ENCODE results near the gene KDM3A. TPM values are rescaled to one million over a fixed set of nuclear protein-coding genes. Genes with fewer than 3 reads are reported as not detected.

KDM3A gene
- total RNA-seq, 1 experiment from 2014 or later, result 48.4 TPM

GRCh38 chr2:86454238-86454637 lies 13.1 kb downstream of the KDM3A start:
- in situ Hi-C loops (cut with HindIII; ENCODE audit: low pct_unique_long_range_greater_than_20kb, low sequenced_read_pairs), result no loop called here
- Histone ChIP-seq H3K9me3 (ENCODE audit: control insufficient read depth, insufficient read depth, low read depth, low read length) (no peaks in the 10 kb centered on the region), H3K4me3 (ENCODE audit: low read depth in 2 of 2, low read length in 2 of 2) (no peak overlapping the region), H3K36me3 (ENCODE audit: control insufficient read depth, insufficient read depth, low read length) (peaks cover 37% of the 10 kb centered on the region), H3K27ac (ENCODE audit: low read length) (no peak overlapping the region), H3K4me1 (ENCODE audit: control insufficient read depth, insufficient read depth, low read length) (no peaks in the 10 kb centered on the region), H3K27me3 (ENCODE audit: control insufficient read depth, insufficient read depth, low read length) (no peaks in the 10 kb centered on the region)
- ATAC-seq (no peak), DNase-seq (ENCODE audit: low read depth, low spot score) (no peak)
- TF ChIP-seq TCF7L2 (IDR thresholded peaks at IDR 0.05; ENCODE audit: low read depth, low read length) (no peak), POLR2AphosphoS5 (IDR thresholded peaks at IDR 0.05; ENCODE audit: low read depth, low read length) (no peak), SIN3A (IDR thresholded peaks at IDR 0.05; ENCODE audit: borderline replicate concordance, insufficient read depth, low read depth, low read length) (no peak), CTCF (IDR thresholded peaks at IDR 0.05) (no peak), REST (IDR thresholded peaks at IDR 0.05; ENCODE audit: insufficient read depth in 1 of 2, low read depth in 2 of 2, low read length in 1 of 2) (no peak)
- intact Hi-C loops (cut with micrococcal nuclease; ENCODE audit: unreplicated experiment), result no loop called here
- no TSS peak for BruUV-seq (replicated peaks)
- POLR2A ChIA-PET, result no interaction called here
- CTCF ChIA-PET, result no interaction called here

- no peak for ATAC-seq
Observed at GRCh38 chr2:86455181-86455580, 14.0 kb downstream of the KDM3A start.

More at GRCh38 chr2:86455181-86455580, 14.0 kb downstream of the KDM3A start:
- CTCF ChIA-PET, result interaction anchor here (0.6 kb wide), 1 partner anchor 49 kb away, joined by 6 read pairs; no protein-coding TSS in a partner anchor
- no TSS peak for BruUV-seq (replicated peaks)
- intact Hi-C loops (cut with micrococcal nuclease; ENCODE audit: unreplicated experiment), result no loop called here
- in situ Hi-C loops (cut with HindIII; ENCODE audit: low pct_unique_long_range_greater_than_20kb, low sequenced_read_pairs), result no loop called here
- Histone ChIP-seq H3K36me3 (ENCODE audit: control insufficient read depth, insufficient read depth, low read length) (peaks cover 37% of the 10 kb centered on the region), H3K9me3 (ENCODE audit: control insufficient read depth, insufficient read depth, low read depth, low read length) (no peaks in the 10 kb centered on the region), H3K4me1 (ENCODE audit: control insufficient read depth, insufficient read depth, low read length) (no peaks in the 10 kb centered on the region), H3K27me3 (ENCODE audit: control insufficient read depth, insufficient read depth, low read length) (no peaks in the 10 kb centered on the region), H3K27ac (ENCODE audit: low read length) (no peak overlapping the region), H3K4me3 (ENCODE audit: low read depth in 2 of 2, low read length in 2 of 2) (no peak overlapping the region)
- POLR2A ChIA-PET, result interaction anchor here (0.6 kb wide), 1 partner anchor 39 kb away, joined by 3 read pairs; no protein-coding TSS in a partner anchor
- TF ChIP-seq REST (IDR thresholded peaks at IDR 0.05; ENCODE audit: insufficient read depth in 1 of 2, low read depth in 2 of 2, low read length in 1 of 2) (no peak), TCF7L2 (IDR thresholded peaks at IDR 0.05; ENCODE audit: low read depth, low read length) (no peak), CTCF (IDR thresholded peaks at IDR 0.05) (no peak), POLR2AphosphoS5 (IDR thresholded peaks at IDR 0.05; ENCODE audit: low read depth, low read length) (no peak), SIN3A (IDR thresholded peaks at IDR 0.05; ENCODE audit: borderline replicate concordance, insufficient read depth, low read depth, low read length) (no peak)
- DNase-seq (ENCODE audit: low read depth, low spot score), result no peak
